VCaP (cell line): Measurements from ENCODE around the gene ZIC2.
"Not testable (repeated sequence)": the region's sequence is repeated elsewhere in the genome, so short reads cannot be mapped to it uniquely, and the experiment has no call there.

Source experiments
- H3K27ac ChIP-seq: fragments of 450-650 bp; 2 replicates; pipeline ENCODE4 v1.5.1; 2017
- CTCF ChIP-seq: fragments of 450-650 bp; conservative IDR thresholded peaks from 2 replicates; pipeline ENCODE4 v1.5.1; 2017; ENCODE audit warnings: mild to moderate bottlenecking, moderate library complexity

The ZIC2 gene

GRCh38 chr13:99981735-99982035 lies at the start of gene ZIC2:
Gene ZIC2, plus strand, starts transcription at chr13:99981784. Its CDS starts 281 bp downstream, at chr13:99982065.
- no peak for TF ChIP-seq CTCF
- H3K27ac ChIP-seq: peak within 1 kb of the TSS; percentile 63

- H3K27ac ChIP-seq: no peak overlapping the region
- no peak for TF ChIP-seq CTCF
These were observed 48.7 kb upstream of the ZIC2 start for GRCh38 chr13:99932912-99933311.

- TF ChIP-seq CTCF: no peak
These were observed 45.8 kb upstream of the ZIC2 start for GRCh38 chr13:99935772-99936171.

GRCh38 chr13:99938635-99939034 lies 42.9 kb upstream of the ZIC2 start:
- H3K27ac ChIP-seq: no peak overlapping the region
- no peak for TF ChIP-seq CTCF

More at GRCh38 chr13:99935772-99936171, 45.8 kb upstream of the ZIC2 start:
- no peak overlapping the region for H3K27ac ChIP-seq

DNA sequence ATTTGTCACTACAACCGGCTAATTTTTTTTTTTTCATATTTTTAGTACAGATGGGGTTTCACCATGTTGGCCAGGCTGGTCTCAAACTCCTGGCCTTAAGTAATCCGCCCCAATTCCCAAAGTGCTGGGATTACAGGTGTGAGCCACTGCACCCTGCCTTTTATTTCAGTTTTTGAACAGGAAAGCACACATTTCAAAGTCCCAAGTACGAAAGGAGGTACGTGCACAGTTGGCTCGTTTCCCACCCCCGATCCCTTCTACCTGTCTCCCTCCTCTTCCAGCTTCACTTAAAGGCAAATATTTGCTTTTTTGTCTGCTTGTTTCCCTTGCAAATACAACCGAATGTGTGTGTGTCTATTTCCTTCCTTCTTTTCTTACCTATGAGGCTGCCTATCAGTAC lies 40.5 kb upstream of the ZIC2 start:
- TF ChIP-seq CTCF: no peak
- H3K27ac ChIP-seq: no peak overlapping the region

- no peak overlapping the region for H3K27ac ChIP-seq
- no peak for TF ChIP-seq CTCF
These were observed 39.7 kb upstream of the ZIC2 start for GRCh38 chr13:99941911-99942310.

DNA sequence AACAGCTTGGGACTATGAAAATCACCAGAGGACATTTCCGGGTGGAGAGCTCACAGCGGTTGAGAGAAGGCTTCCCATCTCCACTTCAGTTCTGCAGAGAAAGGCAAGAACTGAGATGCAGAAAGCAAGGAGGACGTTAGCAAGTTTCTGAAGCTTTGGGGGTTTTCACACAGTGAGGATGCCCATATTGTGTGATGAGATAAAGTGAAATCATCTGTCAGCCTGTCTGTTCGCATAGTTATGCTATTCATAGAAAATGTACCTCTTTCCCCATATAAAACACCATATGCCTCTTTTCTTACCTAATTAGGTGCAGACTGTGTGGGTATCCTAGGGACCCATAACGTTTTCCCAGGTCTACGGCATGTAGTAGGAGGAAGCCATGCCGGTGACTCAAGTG lies 37.5 kb upstream of the ZIC2 start:
- no peak for TF ChIP-seq CTCF
- H3K27ac ChIP-seq: no peak overlapping the region

DNA sequence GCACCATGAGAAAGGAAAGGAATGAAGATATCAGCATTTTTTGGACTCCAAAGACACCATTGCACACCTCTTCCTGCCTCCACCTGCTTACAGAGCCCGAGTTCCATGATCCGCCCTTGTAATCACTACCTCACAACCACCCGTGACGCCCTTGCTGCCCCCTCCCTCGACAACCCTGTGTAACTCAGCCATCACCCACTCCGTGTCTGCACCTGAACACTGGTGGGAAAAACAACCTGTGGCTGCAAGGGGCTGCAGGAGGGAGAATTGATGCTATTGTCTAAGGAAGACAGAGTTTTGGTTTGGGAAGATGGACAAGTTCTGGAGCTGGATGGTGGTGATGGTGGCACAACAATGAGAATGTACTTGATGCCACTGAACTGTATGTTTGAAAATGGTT lies 37.0 kb upstream of the ZIC2 start:
- H3K27ac ChIP-seq: no peak overlapping the region
- TF ChIP-seq CTCF: no peak

- H3K27ac ChIP-seq: not testable (repeated sequence)
These were observed 36.1 kb upstream of the ZIC2 start for GRCh38 chr13:99945515-99945914.
